ENCODE results near the gene STXBP5. TPM values are rescaled to one million over a fixed set of nuclear protein-coding genes. Genes with fewer than 3 reads are reported as not detected.

Gene STXBP5
- total RNA-seq, 1 experiment from 2014 or later = 11.6 TPM

- Histone ChIP-seq H3K4ac (ENCODE audit: low read depth, low read length) (no peak overlapping the region), H2BK20ac (ENCODE audit: low read depth, low read length, poor library complexity, severe bottlenecking) (no peak overlapping the region), H4K5ac (ENCODE audit: insufficient read length, low read depth, low read length) (no peak overlapping the region), H3K9me3 (ENCODE audit: control insufficient read depth, low read depth, low read length) (no peaks in the 10 kb centered on the region), H4K91ac (ENCODE audit: insufficient read length, low read depth, low read length) (no peak overlapping the region), H3K4me1 (ENCODE audit: insufficient read depth, low read length) (no peaks in the 10 kb centered on the region), H3K79me1 (ENCODE audit: insufficient read depth, low read depth, low read length, poor library complexity, severe bottlenecking) (no peaks in the 10 kb centered on the region), H2BK5ac (ENCODE audit: insufficient read length, low read length) (no peak overlapping the region), H3K27ac (ENCODE audit: insufficient read length, low read depth, low read length) (no peak overlapping the region), H2BK15ac (ENCODE audit: low read depth, low read length) (no peak overlapping the region), H3K23ac (ENCODE audit: insufficient read length, low read depth, low read length) (no peak overlapping the region), H2BK12ac (ENCODE audit: insufficient read length, low read depth, low read length) (no peak overlapping the region), H3K56ac (ENCODE audit: insufficient read length, low read depth, low read length) (no peak overlapping the region), H3K79me2 (ENCODE audit: insufficient read depth, low read length) (no peaks in the 10 kb centered on the region), H3K14ac (ENCODE audit: insufficient read depth, low read length) (no peak overlapping the region), H4K20me1 (ENCODE audit: control insufficient read depth, insufficient read depth, insufficient read length) (no peaks in the 10 kb centered on the region), H2AFZ (ENCODE audit: low read length) (no peak overlapping the region), H4K8ac (replicated peaks; ENCODE audit: insufficient read length, low read depth, low read length) (no peak overlapping the region), H3K18ac (ENCODE audit: insufficient read length, low read depth, low read length) (no peak overlapping the region), H3K23me2 (ENCODE audit: insufficient read length, low read depth, low read length, poor library complexity, severe bottlenecking) (no peaks in the 10 kb centered on the region), H3K4me2 (ENCODE audit: insufficient read depth, insufficient read length, low read length) (no peak overlapping the region), H3K9ac (ENCODE audit: extremely low read depth, insufficient read length, low read length) (no peak overlapping the region), H3K27me3 (ENCODE audit: insufficient read depth, low read length) (no peaks in the 10 kb centered on the region), H2AK5ac (ENCODE audit: insufficient read length, low read length) (no peak overlapping the region), H2BK120ac (ENCODE audit: low read depth, low read length, poor library complexity, severe bottlenecking) (no peak overlapping the region), H3T11ph (ENCODE audit: low read length) (no peak overlapping the region)
- WGBS (ENCODE audit: extremely low coverage, insufficient read length, low lambda C conversion rate) = no CpG with 5 or more reads among the region's 3 CpGs
- TF ChIP-seq CTCF (conservative IDR thresholded peaks at IDR 0.05) = no peak
- Mint-ChIP-seq H3K27me3 (ENCODE audit: low read depth) (no peaks in the 10 kb centered on the region), H3K27ac (0 out of 7 replicates have a peak overlapping the region, but pooled peaks of 1 of the 3 experiments have one; percentile 25), H3K36me3 (ENCODE audit: insufficient read depth in 1 of 3, low read depth in 3 of 3) (peaks cover 21 to 29% (median 26%) of the 10 kb centered on the region in 3 experiments), H3K9me3 (peaks cover 12 to 20% of the 10 kb centered on the region in 2 experiments), H3K4me1 (peaks cover 5 to 10% of the 10 kb centered on the region in 2 experiments; a peak in 3 of 4 replicates), H3K4me3 (no peak overlapping the region)
- DNase-seq = no peak
Observed at GRCh38 chr6:147381712-147382111, 177.5 kb downstream of the STXBP5 start.

Measured in H9 (cell line).